GM12892 (cell line): ENCODE results near the gene ISY1.
"Not testable (repeated sequence)": the region's sequence is repeated elsewhere in the genome, so short reads cannot be mapped to it uniquely, and the experiment has no call there.

Source experiments
- POLR2A ChIP-seq: IDR thresholded peaks from 2 replicates; pipeline ENCODE4 v1.6.1; 2011; ENCODE audit warnings: low read depth, low read length, control low read depth
- POLR2AphosphoS5 ChIP-seq: IDR thresholded peaks from 2 replicates; pipeline ENCODE4 v1.6.1; 2011; ENCODE audit warnings: low read depth, low read length, control low read depth
- TAF1 ChIP-seq: IDR thresholded peaks from 2 replicates; pipeline ENCODE4 v1.6.1; 2011; ENCODE audit warnings: low read depth, mild to moderate bottlenecking, control low read depth, low read length, borderline replicate concordance

GRCh38 chr3:129165594-129165993 is 4.7 kb upstream of the ISY1 start:
- TF ChIP-seq POLR2A = 0 out of 2 replicates have a peak, but pooled peaks have one; percentile 27
- TF ChIP-seq POLR2AphosphoS5, TAF1: not testable (repeated sequence)
